M059J (cell line): ENCODE measurements around the gene FAM221B. TPM values are rescaled to one million over a fixed set of nuclear protein-coding genes. Genes with fewer than 3 reads are reported as not detected.

Source experiments
- DNase-seq: peaks from one replicate; pipeline ENCODE4 v3.0.0-alpha.2; 2012; ENCODE audit warnings: low read depth
- total RNA-seq: library from RNA; depleted of rRNA; stranded (reverse); fragments of >200 nt; shearing (Covaris generic); gene quantifications from 2 replicates; pipeline ENCODE4 v1.2.3, GENCODE V29; 2014; rRNA removed

The FAM221B gene
- total RNA-seq, 1 experiment from 2014 or later: not detected

DNA sequence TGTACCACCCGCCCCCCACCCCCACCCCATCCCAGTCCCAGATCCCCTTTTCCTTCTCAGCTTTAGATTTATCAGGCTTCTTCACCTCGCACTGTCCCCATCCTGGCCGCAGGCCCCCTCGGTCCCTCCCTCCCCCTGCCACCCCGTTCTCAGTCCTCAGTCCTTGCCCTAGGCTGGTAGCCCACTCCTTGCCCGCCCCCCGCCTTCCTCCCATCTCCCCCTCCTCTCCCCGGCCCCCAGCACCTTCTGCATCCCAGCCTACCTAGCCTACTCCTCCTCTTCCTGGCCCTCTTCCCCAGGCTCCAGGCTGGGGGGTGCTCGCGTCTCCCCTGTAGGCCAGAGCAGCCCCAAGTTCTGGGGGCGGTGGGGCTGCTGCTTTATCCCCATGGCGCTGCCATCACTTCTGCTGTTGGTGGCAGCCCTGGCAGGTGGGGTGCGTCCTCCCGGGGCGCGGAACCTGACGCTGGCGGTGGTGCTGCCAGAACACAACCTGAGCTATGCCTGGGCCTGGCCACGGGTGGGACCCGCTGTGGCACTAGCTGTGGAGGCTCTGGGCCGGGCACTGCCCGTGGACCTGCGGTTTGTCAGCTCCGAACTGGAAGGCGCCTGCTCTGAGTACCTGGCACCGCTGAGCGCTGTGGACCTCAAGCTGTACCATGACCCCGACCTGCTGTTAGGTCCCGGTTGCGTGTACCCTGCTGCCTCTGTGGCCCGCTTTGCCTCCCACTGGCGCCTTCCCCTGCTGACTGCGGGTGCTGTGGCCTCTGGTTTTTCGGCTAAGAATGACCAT, 36.3 kb downstream of the FAM221B start:
- DNase-seq: no peak

DNA sequence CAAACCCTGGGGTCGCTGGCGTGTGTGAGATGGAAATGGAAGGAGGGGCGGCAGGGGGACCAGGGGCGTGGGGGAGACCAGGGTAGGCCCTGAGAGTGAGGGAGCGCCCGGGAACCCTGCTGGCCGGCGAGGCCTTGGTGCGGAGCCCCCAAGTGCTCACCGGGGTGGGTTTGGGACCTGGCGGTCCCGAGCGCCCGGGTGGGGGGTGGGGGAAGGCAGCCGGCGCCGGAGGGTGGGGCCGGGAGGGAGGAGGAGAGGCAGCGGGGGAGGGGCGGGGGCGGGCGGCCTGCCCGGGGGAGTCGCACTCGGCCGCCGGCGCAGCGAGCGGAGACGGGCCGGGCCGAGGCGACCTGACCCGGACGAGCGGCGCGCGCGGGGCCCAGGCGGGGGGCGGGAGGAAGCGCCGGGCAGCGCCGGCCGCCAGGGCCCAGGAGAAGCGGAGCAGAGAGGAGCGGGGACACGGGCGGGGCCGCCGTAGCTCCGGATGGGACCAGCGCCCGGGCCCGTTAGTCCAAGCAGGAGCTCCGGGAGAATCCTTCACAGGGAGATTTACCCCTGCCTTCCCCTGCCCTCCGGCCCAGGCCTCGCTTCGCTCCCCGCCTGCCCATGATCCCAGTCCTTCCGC, 37.1 kb downstream of the FAM221B start, which contains the start of gene NPR2:
Gene NPR2 (plus strand): TSS at position 295 of the 625 bp plus-strand sequence. CDS start 818 bp downstream, outside the sequence.
- DNase-seq: peak; percentile 33

DNA sequence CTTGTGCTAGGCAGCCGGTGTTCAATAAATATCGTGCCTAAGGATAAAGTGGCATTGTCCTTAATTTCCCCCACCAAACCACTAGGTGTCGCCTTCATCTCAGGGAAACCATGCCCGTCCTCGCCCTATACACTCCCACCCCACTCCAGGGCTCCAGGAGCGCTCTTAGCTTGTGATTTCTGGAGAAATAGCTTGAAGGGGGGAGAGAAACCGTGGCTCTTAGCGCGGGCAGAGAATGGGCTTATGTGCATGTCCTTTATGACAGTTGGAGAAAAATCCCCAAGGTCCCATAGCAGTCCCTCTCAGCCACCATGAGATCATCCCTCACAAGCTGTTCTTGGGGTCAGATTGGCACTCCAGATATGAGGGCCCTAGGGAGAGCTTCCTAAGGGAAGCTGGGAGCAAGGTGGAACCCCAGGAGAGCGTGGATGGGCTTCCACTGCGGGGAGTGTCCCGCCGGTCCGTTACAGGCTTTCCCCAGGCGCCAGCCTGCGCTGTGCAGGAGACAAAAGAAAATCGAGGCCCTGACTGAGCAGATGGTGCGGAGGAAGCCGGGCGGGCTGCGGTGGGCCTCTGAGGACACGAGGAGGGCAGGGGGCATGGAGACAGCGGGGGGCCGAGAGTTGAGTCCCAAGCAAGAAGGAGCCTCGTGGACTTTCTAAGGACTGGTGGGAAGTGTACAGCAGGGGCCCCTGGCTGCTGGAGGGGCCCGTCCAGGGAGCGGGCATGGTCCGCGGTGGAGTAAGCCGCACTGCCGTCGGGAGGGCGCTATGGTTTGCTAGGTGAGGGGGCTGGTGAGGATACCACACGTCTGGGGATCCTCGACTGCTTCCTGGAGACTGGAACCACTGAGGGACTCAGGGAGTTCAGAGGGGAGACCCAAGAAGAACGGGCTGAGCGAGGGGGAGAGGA, 37.9 kb downstream of the FAM221B start:
- peak; percentile 85 for DNase-seq

DNA sequence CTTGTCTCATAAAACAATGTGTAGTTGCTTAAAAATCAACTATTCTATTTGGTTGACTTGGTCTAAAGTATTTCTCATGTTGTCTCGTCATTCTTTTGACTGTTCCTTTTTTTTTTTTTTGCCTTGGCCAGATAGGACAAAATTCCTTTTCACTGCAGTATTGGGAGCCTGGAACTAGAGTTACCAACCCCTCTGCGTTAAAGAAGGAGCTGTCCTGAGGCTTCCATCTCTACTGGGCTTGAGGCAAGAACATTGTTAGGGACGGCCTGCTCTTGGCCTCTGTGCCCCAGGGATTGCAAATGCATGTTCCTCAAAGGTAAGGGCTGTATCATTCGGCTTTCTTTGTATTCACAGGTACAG, 38.5 kb downstream of the FAM221B start:
- DNase-seq: no peak

DNA sequence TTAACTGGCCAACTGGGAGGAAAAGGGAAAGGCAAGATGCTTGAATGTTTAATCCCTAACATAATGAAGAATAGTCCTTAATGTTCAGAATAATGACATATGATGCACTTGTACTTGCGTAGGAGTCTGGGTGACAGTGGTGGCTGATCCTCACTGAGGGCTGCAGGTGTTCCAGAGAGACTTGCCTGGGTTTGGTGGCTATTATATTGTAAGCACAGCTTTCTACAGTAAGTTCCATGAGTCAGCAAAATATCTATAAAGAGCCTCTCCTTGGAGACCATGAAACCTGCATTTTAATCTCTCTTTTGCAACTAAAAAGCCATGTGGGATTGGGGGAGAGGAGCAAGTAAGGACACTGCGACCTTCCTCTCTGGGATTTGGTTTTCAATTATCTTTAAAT, 39.0 kb downstream of the FAM221B start:
- DNase-seq: no peak

DNA sequence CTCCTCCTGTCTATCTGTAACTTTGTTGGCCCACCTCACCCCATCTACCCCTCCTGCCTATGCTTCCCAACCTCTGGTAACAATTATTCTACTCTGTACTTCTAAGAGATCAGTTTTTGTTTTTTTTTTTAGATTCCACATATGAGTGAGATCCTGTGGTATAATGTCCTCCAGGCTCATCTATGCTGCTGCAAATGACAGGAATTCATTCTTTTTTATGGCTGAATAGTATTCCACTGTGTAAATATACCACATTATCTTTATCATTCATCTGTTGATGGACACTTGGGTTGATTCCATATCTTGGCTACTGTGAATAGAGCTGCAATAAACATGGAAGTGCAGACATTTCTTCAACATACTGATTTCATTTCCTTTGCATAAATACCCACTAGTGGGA, 45.1 kb downstream of the FAM221B start:
- no peak for DNase-seq

DNA sequence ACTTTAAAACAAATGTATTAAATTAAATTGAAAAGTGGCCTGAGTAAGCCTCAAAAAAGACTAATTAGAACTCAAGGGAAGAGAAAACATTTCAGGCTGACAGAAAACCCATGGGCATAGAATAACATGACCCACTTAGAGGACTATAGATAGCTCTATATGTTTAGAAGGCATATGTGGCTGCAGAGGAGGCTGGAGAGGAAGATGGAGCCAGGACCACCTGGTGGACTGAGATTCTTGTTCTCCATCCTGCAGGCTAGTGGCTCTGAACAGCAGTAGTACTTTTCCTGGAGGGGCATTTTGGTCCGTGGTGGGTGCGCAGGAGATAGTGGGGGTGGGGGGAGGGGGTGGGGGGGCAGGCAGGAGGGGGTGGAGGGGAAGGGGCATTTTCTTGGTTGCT, 47.5 kb downstream of the FAM221B start:
- no peak for DNase-seq

DNA sequence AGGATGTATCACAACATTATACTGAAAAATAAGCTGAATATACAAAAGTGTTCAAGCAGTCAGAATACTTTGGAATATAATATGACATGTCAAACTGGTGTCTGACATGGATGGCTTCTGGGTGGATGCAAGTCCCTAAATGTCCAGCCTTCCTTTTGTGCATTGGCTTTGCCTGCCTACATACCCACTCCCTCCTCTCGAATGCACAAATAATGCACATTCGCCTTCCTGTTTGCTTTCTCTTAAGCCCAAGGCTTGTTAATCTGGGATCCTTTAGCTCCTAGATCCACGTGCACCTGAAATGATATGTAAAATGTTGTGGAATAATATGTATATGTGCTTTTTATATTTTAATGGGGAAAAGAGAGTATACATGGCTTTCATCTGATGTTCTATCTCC, 50.0 kb downstream of the FAM221B start:
- DNase-seq: no peak

DNA sequence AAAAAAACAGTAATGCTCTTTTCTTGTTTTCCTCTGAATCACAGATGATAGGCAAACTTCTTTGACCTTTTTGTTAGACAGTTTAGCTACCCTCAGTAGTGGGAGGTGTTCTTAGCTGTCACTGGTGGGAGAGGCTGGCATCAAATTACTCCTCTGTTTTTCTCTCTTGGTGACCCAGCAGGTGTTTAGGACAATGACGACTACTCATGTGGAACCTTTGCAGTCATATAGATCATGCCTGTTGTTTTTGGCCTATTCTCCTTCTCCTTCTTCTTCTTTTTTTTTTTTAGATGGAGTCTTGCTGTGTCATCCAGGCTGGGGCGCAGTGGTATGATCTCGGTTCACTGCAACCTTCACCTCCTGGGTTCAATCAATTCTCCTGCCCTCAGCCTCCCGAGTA, 52.5 kb downstream of the FAM221B start:
- no peak for DNase-seq

DNA sequence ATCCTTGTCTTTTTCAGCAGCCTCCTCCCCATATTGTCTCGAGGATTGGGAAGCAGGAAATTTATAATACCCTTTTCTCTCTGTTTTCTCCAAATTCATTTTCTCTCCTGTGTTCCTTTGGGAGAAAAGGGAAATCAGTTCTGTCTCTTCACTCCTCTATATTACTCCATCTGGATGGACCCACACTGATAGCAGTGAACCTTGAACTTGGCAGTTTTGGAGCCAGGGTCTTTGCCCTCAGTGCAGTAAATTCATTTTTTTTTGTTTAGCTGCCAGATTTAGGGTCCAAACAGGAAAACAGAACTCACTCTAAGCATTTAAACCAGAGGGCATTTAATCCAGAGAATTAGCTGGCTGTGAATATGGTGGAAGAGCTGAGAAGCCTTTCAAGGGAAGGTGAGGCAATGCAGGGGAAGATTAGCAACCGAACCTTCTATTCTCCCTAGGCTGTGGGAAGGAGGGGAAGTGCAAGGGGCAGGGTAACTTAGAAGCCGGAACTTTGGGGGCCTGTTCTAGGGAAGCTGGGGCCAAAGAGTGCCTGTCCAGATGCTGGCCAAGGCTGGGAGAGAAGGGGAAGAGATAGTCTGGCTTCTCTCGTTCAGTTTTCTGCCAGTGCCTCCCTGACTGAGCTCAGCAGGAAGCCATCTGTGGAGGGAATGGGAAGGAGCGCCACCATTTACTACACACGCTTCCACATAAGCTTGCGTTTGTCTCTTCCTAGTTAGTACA, 53.5 kb downstream of the FAM221B start:
- DNase-seq: no peak

DNA sequence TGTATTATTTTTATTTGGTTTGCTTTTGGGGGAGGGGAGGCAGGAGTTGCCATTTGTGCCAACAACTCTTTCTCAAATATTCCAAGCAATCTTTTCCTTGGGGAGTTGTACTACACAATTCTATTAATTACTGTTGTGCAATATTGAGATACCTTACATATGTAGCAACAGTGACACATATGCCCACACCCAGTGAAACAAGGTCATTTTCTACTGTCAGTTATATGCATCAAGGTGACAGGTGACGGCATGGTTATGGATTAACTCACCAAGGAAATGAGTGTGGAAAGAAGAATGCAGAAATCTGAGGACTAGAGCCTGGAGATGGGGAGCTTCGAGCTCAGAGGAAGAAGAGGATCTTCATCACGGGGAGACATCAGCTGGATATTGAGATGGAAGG, 56.6 kb downstream of the FAM221B start:
- no peak for DNase-seq

DNA sequence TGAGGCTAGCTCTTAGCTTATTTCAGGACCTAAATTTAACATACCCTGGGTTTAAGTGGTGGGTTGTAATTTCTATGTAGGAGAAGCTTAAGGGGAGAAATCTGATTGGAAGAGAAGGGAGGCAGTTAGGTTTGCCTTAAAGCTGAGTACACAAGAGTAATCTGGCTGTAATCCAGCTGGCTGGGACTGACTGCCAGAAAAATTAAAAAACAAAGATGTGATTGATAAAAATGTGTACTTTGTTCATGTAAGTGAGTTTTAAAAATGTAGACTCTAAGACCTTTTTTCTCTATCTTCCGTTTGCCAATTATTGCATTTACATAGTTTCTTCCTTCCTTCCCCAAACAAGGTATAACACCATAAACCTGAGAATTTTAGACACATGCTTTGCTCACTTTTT, 57.0 kb downstream of the FAM221B start:
- DNase-seq: no peak

DNA sequence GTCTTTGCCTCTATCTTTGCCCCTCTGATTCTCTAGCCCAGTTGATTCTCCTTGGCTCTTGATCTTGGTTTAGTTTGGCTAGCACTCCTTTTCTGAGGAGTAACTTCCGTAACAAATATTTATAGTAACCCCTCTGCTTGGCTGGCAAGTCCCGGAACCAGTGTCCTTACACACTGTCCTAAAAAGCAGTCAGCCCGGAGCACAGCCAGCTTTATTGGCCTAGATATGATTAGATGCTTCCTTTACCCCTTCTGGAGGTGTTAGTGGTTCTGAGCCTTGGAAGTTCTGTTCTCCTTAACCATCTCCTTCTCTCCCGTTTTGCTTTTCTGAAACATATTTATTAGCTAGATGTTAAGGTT, 57.5 kb downstream of the FAM221B start:
- no peak for DNase-seq

DNA sequence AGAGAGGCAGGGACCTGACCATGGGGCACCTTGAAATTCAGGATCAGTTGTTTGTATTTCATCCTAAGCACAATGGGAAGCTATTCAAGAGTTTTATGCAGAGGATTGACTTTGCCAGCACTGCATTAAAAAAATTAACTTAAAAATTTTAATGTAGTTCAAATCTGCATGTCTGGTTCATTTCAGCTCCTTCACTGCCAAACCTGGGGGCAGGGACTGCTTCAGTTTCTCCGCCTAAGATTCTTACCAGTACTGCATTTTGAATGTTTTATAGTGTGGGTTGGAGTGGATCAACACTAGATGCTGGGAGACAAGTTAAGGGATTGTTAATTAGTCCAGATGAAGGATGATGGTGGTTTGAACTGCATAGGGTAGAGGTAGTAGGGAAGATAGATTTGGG, 58.8 kb downstream of the FAM221B start:
- no peak for DNase-seq

DNA sequence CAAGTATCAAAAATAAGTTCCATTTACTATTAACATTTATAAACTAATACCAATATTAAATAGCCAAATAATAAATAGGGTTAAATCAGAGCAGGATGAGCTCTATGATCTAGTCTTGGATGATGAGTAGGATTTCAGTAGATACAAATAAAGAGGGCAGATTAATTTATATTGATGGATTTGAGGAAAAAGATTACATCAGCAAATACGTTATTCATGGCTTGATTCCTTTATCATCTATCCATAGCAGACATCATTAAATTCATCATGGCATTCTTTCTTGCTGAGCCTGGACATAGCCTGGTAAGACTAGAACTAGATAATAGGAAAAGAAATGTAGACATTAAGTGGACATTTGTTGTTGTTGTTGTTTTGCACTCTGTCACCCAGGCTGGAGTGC, 61.1 kb downstream of the FAM221B start:
- no peak for DNase-seq

DNA sequence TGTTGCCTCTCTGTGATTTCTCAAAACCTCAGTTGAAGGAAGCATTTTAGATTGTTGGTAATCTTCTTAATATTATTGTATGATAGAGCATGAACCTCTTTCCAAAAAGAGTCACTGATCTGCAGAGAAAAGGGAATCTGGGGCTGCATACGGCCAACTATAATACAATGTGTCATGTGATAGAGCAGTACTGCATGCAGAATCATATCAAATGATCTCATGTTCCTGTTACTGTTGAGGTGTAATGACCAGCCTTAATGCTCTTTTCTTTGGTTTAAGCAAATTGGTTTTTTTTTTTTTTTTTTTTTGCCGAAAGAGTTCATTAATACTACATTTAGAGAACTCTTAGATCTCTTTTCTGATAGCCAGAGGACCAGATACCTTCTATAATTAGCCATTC, 61.5 kb downstream of the FAM221B start:
- no peak for DNase-seq

Other genes starting within 250 kb of the FAM221B start
- 7.1 and 11.0 TPM in 2 replicates for gene TESK1, start 223.5 kb downstream of the FAM221B start, total RNA-seq
- gene CD72, start 210.3 kb downstream of the FAM221B start, total RNA-seq: 0.05 and 4.1 TPM in 2 replicates
- gene SIT1, start 177.8 kb downstream of the FAM221B start, total RNA-seq: not detected in 2 replicates
- 4,274 and 18,093 TPM in 2 replicates for gene RMRP, start 170.7 kb downstream of the FAM221B start, total RNA-seq
- gene CCDC107, start 170.4 kb downstream of the FAM221B start, total RNA-seq: 4.5 and 7.3 TPM in 2 replicates
- gene ARHGEF39, start 163.5 kb downstream of the FAM221B start, total RNA-seq: 3.0 and 5.7 TPM in 2 replicates
- 38.2 and 67.0 TPM in 2 replicates for gene CA9, start 154.8 kb downstream of the FAM221B start, total RNA-seq
- 7.0 and 12.1 TPM in 2 replicates for gene TPM2, start 138.8 kb downstream of the FAM221B start, total RNA-seq
- gene TLN1, start 96.5 kb downstream of the FAM221B start, total RNA-seq: 110 and 215 TPM in 2 replicates
- gene CREB3, start 96.1 kb downstream of the FAM221B start, total RNA-seq: 133 and 168 TPM in 2 replicates
- gene GBA2, start 79.5 kb downstream of the FAM221B start, total RNA-seq: 19.6 and 22.2 TPM in 2 replicates
- 17.5 and 22.4 TPM in 2 replicates for gene RGP1, start 79.4 kb downstream of the FAM221B start, total RNA-seq
- gene MSMP, start 74.5 kb downstream of the FAM221B start, total RNA-seq: not detected in 2 replicates
- gene NPR2, start 37.1 kb downstream of the FAM221B start, total RNA-seq: 4.4 and 7.6 TPM in 2 replicates
- 0.86 and 2.3 TPM in 2 replicates for gene SPAG8, start 16.5 kb downstream of the FAM221B start, total RNA-seq
- gene HINT2, start 13.7 kb downstream of the FAM221B start, total RNA-seq: 53.5 and 92.9 TPM in 2 replicates
- 1.9 and 4.2 TPM in 2 replicates for gene TMEM8B, start 496 bp upstream of the FAM221B start, total RNA-seq
- not detected in 2 replicates for gene OR13J1, start 41.7 kb upstream of the FAM221B start, total RNA-seq
- 1.6 and 3.1 TPM in 2 replicates for gene HRCT1, start 77.5 kb upstream of the FAM221B start, total RNA-seq
- gene SPAAR, start 80.8 kb upstream of the FAM221B start, total RNA-seq: not detected in 2 replicates
- not detected in 2 replicates for gene OR2S2, start 129.4 kb upstream of the FAM221B start, total RNA-seq
- 10.9 and 23.7 TPM in 2 replicates for gene RECK, start 208.2 kb upstream of the FAM221B start, total RNA-seq